Effector memory CD4-positive, alpha-beta T cell (primary cell): Measurements from ENCODE around the gene CEP57L1.

Experiments used
- DNase-seq, 3 donors: peaks; one replicate each; pipeline ENCODE4 v3.0.0-alpha.2; 2020
- H3K27ac ChIP-seq: 2 replicates; pipeline ENCODE4 v1.7.0; 2013; ENCODE audit warnings: mild to moderate bottlenecking, low read length, moderate library complexity; ENCODE audit not compliant: insufficient read depth, poor library complexity, severe bottlenecking
- H3K27me3 ChIP-seq: replicated peaks from 2 replicates; pipeline ENCODE4 v1.7.0; 2013; ENCODE audit warnings: mild to moderate bottlenecking, low read length; ENCODE audit not compliant: insufficient read depth, control insufficient read depth, poor library complexity, severe bottlenecking
- H3K36me3 ChIP-seq: 2 replicates; pipeline ENCODE4 v1.7.0; 2013; ENCODE audit warnings: mild to moderate bottlenecking, low read length, moderate library complexity; ENCODE audit not compliant: control insufficient read depth, insufficient read depth
- H3K4me1 ChIP-seq: 2 replicates; pipeline ENCODE4 v1.7.0; 2013; ENCODE audit warnings: low read length, mild to moderate bottlenecking; ENCODE audit not compliant: control insufficient read depth, insufficient read depth, poor library complexity, severe bottlenecking
- H3K4me3 ChIP-seq: 2 replicates; pipeline ENCODE4 v1.7.0; 2013; ENCODE audit warnings: low read length, low read depth, mild to moderate bottlenecking; ENCODE audit not compliant: insufficient read depth, poor library complexity, severe bottlenecking
- H3K9me3 ChIP-seq: 2 replicates; pipeline ENCODE4 v1.7.0; 2013; ENCODE audit warnings: mild to moderate bottlenecking, low read length, moderate library complexity; ENCODE audit not compliant: control insufficient read depth

CEP57L1 gene

GRCh38 chr6:109087661-109088264 is 7.5 kb upstream of the CEP57L1 start:
- Histone ChIP-seq H3K9me3 (no peaks in the 10 kb centered on the region), H3K27me3 (no peaks in the 10 kb centered on the region), H3K27ac (no peak overlapping the region), H3K36me3 (no peaks in the 10 kb centered on the region), H3K4me3 (no peak overlapping the region), H3K4me1 (no peaks in the 10 kb centered on the region)
- no peak for DNase-seq

GRCh38 chr6:109088995-109089394 is 6.3 kb upstream of the CEP57L1 start:
- no peaks in the 10 kb centered on the region for H3K27me3 ChIP-seq
- no peaks in the 10 kb centered on the region for H3K4me1 ChIP-seq
- no peaks in the 10 kb centered on the region for H3K9me3 ChIP-seq
- no peak overlapping the region for H3K4me3 ChIP-seq
- H3K36me3 ChIP-seq = no peaks in the 10 kb centered on the region
- H3K27ac ChIP-seq = no peak overlapping the region
- DNase-seq = no peak

GRCh38 chr6:109091314-109092024 is 3.8 kb upstream of the CEP57L1 start:
- Histone ChIP-seq H3K27ac (no peak overlapping the region), H3K4me3 (no peak overlapping the region), H3K9me3 (no peaks in the 10 kb centered on the region), H3K36me3 (no peaks in the 10 kb centered on the region), H3K27me3 (no peaks in the 10 kb centered on the region), H3K4me1 (peaks cover 9% of the 10 kb centered on the region)
- no peak for DNase-seq

- Histone ChIP-seq H3K4me1 (peaks cover 9% of the 10 kb centered on the region), H3K4me3 (no peak overlapping the region), H3K27me3 (no peaks in the 10 kb centered on the region)
Observed at GRCh38 chr6:109092074-109092473, 3.2 kb upstream of the CEP57L1 start.

GRCh38 chr6:109093732-109094415 is 1.4 kb upstream of the CEP57L1 start:
- peaks cover 9% of the 10 kb centered on the region for H3K4me1 ChIP-seq
- H3K9me3 ChIP-seq = no peaks in the 10 kb centered on the region
- DNase-seq = no peak
- H3K4me3 ChIP-seq = peak overlapping the region; percentile 74
- no peaks in the 10 kb centered on the region for H3K36me3 ChIP-seq
- H3K27me3 ChIP-seq = no peaks in the 10 kb centered on the region
- H3K27ac ChIP-seq = peak overlapping the region; percentile 99

More at GRCh38 chr6:109092074-109092473, 3.2 kb upstream of the CEP57L1 start:
- no peaks in the 10 kb centered on the region for H3K36me3 ChIP-seq
- no peak overlapping the region for H3K27ac ChIP-seq
- no peaks in the 10 kb centered on the region for H3K9me3 ChIP-seq
- no peak for DNase-seq

- Histone ChIP-seq H3K27me3 (no peaks in the 10 kb centered on the region), H3K4me1 (peaks cover 9% of the 10 kb centered on the region), H3K9me3 (no peaks in the 10 kb centered on the region), H3K4me3 (peak within 1 kb of the TSS; percentile 74), H3K36me3 (no peaks in the 10 kb centered on the region), H3K27ac (peak within 1 kb of the TSS; percentile 99)
- peak; percentile 74 to 79 (median 76) for DNase-seq
Observed at GRCh38 chr6:109094416-109095035, 781 bp upstream of the CEP57L1 start, which contains the start of gene SESN1. SESN1 (minus strand) TSS chr6:109094846; CDS start chr6:109094073, 773 bp downstream.

GRCh38 chr6:109095835-109096084 is 453 bp downstream of the CEP57L1 start:
- Histone ChIP-seq H3K4me1 (peaks cover 9% of the 10 kb centered on the region), H3K27me3 (no peaks in the 10 kb centered on the region), H3K36me3 (no peaks in the 10 kb centered on the region), H3K4me3 (peak overlapping the region; percentile 74), H3K9me3 (no peaks in the 10 kb centered on the region), H3K27ac (peak overlapping the region; percentile 99)
- no peak for DNase-seq

GRCh38 chr6:109096208-109096607 is 901 bp downstream of the CEP57L1 start:
- H3K4me3 ChIP-seq = peak overlapping the region; percentile 74
- no peaks in the 10 kb centered on the region for H3K27me3 ChIP-seq
- no peak overlapping the region for H3K27ac ChIP-seq
- no peaks in the 10 kb centered on the region for H3K36me3 ChIP-seq
- H3K9me3 ChIP-seq = no peaks in the 10 kb centered on the region
- H3K4me1 ChIP-seq = peaks cover 9% of the 10 kb centered on the region
- DNase-seq = no peak

- DNase-seq = no peak
- H3K27ac ChIP-seq = no peak overlapping the region
- H3K27me3 ChIP-seq = no peaks in the 10 kb centered on the region
- H3K4me3 ChIP-seq = no peak overlapping the region
- H3K4me1 ChIP-seq = peaks cover 9% of the 10 kb centered on the region
- no peaks in the 10 kb centered on the region for H3K36me3 ChIP-seq
- no peaks in the 10 kb centered on the region for H3K9me3 ChIP-seq
Observed at GRCh38 chr6:109097661-109098060, 2.4 kb downstream of the CEP57L1 start.

GRCh38 chr6:109102762-109103161 is 7.5 kb downstream of the CEP57L1 start:
- no peak for DNase-seq
- Histone ChIP-seq H3K27me3 (no peaks in the 10 kb centered on the region), H3K4me1 (no peaks in the 10 kb centered on the region), H3K9me3 (no peaks in the 10 kb centered on the region), H3K4me3 (no peak overlapping the region), H3K27ac (no peak overlapping the region), H3K36me3 (no peaks in the 10 kb centered on the region)
